Right renal pelvis (tissue), 4 donors: ENCODE results near the gene AGFG2. TPM values are rescaled to one million over a fixed set of nuclear protein-coding genes. Genes with fewer than 3 reads are reported as not detected.
"Not testable (repeated sequence)": the region's sequence is repeated elsewhere in the genome, so short reads cannot be mapped to it uniquely, and the experiment has no call there.

Experiments used
- DNase-seq, 4 donors: peaks; one replicate each; pipeline ENCODE4 v3.0.0-alpha.2; 2013; ENCODE audit warnings: low read depth in 4 of 4, low spot score in 3 of 4, missing footprints in 1 of 4
- polyA plus RNA-seq, 4 donors: library from polyadenylated mRNA; unstranded; fragments of 120-200 nt; gene quantifications; one replicate each; pipeline ENCODE4 v1.2.1, GENCODE V29; 2013; ENCODE audit not compliant: insufficient read length in 4 of 4

AGFG2 gene
- polyA plus RNA-seq, 4 donors = 13.8 to 16.9 (median 14.4) TPM

DNA sequence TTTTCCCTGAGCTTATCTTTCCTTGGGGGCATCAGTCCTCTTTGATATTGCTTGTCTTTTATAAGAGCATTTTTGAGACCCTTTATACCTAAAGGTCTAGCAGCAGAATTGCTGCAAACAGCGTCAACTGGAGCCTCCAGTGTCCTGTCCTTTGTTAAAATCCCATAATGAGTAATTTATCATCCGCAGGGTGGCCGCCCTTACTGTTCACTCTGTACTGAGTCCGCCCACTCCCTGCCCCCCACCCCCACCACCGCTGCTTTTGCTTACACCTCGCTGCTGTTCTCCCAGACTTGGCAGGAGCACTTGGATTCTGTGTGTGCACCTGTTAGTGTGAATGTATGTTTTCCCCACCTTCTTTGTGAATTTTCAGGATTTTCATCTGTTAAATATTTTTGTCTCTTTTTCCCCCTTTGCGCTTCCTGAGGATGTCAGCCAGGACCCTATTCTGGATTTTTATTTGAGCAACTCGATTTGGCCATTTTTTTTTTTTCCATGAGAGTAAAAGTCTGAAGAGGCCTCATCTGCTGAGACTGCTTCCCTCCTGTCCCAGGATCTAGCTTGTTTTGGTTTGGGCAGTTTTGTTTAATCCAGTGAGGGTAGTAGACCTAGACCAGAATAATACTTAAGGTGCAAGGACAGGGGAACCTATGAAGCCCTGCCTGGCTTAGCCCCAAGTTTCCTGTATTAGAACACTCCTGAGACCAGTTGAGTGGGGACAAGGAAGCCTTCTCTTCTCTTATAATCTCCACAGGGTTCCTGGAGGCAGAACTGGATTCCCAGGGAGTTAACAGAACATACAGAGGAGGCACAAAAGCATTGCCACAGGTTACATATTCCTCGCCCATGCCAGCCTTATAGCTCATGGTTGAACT, 8.2 kb downstream of the AGFG2 start:
- no peak for DNase-seq

- DNase-seq = no peak
Observed at GRCh38 chr7:100547872-100548271, 8.9 kb downstream of the AGFG2 start.

- DNase-seq = not testable (repeated sequence)
Observed at GRCh38 chr7:100548446-100548845, 9.4 kb downstream of the AGFG2 start.

GRCh38 chr7:100552532-100552931, 13.5 kb downstream of the AGFG2 start:
- DNase-seq = no peak

DNA sequence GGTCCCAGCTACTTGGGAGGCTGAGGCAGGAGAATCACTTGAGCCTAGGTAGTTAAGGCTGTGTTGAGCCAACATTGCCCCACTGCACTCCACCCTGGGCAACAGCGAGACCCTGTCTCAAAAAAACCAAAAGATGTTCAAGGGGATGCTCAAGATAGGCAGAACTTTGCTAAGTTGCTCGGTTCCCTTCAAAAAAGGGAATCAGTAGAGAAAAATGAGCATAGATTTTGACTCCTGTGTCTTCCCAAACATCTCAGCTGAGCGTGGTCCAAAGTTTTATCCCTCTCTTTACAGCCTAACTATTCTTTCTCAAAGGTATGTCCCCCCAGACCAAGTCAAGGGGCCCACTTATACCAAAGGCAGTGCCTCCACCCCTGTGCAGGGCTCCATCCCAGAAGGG, 14.0 kb downstream of the AGFG2 start:
- no peak for DNase-seq

GRCh38 chr7:100555701-100556100, 16.7 kb downstream of the AGFG2 start:
- no peak for DNase-seq

DNA sequence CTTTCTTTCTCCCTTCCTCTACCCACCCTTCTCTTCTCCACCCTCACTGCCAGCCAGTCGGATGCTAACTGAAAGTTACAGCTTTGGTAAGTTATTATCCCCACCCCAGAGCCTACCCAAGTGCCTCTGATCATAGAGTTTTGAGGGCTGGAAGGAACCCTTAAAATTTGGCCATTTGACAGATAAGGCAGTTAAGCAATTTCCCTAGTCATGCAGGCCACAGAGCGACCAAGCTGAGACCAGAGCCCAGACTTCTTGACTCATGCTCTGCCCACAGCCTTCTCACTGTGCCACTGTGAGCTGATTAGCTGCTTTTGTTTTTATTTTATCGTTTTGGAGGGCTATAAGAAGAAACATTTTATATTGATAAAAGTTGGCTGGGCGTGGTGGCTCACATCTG, 17.5 kb downstream of the AGFG2 start:
- no peak for DNase-seq

GRCh38 chr7:100559127-100559526, 20.1 kb downstream of the AGFG2 start:
- DNase-seq = no peak

GRCh38 chr7:100561491-100562194, 22.6 kb downstream of the AGFG2 start:
- DNase-seq = no peak

DNA sequence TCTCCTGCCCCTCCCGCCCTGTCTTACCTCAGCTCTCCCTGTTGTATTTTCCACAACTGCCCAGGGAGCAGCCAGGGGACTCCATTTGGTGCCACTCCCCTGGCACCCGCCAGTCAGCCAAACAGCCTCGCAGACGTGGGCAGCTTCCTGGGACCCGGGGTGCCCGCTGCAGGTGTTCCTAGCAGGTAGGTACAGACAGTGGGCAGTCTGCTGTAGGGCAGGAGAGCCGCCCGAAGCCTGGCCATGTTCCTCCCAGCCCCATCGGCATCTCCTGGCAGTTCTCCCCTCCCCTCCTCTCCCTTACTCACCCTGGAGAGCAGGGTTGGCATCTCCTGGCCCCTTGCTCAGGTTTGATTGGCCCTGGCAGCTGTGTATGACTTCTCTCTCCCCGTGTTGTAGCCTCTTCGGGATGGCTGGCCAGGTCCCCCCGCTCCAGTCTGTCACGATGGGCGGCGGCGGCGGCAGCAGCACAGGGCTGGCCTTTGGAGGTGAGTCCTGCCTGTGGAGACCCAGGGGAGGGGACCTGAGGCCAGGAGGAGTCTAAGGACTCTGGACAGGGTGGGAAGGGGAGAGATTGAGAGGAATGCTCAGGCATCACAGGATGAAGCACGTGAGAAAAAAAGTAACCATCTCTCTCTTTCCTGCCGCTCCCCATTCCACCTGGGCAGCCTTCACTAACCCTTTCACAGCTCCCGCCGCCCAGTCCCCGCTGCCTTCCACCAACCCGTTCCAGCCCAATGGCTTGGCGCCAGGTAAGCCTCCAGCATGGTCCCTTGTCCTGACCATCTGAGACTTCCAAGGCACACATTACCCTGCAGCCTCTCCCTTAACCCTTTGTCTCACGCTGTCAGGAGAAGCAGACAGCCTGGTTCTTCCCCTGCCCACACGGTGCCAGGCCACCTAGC, 23.4 kb downstream of the AGFG2 start:
- no peak for DNase-seq

DNA sequence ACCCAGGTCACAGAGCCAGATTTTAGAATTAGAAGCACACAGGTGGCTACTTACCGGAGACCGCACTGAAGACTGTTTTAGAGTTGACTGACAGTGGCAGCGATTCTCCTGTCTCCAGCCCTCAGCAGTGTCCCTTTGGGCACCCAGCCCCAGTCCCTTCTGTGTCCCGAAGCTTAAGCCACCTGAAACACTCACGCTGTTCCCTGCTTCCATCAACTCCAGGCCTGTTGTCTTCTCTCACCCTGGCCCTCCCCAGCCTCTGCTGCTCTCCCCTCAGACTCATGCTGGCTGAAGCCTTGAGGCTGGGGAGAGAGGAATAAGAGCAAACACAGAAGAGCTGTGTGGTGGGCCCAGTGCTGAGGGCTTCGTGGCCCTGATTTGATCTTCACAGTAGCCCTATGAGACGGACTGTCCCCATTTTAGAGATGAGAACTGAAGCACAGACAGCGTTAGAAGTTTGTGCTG, 24.1 kb downstream of the AGFG2 start:
- DNase-seq = no peak

DNA sequence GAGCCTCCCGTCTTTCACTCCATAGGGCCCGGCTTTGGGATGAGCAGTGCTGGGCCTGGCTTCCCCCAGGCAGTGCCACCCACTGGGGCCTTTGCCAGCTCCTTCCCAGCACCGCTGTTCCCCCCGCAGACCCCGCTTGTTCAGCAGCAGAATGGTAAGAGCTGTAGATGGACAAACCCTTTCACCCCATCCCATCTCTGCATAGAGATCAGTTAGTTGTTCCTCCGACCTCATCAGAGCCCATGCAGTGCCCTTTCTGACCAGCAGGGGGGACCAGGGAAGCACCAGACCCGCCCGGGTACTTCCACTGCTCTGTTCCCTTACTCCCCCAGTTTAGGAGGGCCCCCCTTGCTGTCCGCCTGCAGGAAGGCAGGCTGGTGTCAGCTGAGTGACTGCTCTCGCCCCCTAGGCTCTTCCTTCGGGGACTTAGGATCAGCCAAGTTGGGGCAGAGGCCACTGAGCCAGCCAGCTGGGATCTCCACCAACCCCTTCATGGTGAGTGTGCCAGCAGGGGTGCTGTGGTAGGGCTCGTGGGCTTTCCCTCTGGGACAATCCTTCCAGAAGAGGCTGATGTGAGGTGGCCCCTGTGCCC, 24.9 kb downstream of the AGFG2 start:
- DNase-seq = no peak

- not testable (repeated sequence) for DNase-seq
Observed at GRCh38 chr7:100564405-100564804, 25.4 kb downstream of the AGFG2 start.

GRCh38 chr7:100565133-100565571, 26.1 kb downstream of the AGFG2 start:
- no peak for DNase-seq

DNA sequence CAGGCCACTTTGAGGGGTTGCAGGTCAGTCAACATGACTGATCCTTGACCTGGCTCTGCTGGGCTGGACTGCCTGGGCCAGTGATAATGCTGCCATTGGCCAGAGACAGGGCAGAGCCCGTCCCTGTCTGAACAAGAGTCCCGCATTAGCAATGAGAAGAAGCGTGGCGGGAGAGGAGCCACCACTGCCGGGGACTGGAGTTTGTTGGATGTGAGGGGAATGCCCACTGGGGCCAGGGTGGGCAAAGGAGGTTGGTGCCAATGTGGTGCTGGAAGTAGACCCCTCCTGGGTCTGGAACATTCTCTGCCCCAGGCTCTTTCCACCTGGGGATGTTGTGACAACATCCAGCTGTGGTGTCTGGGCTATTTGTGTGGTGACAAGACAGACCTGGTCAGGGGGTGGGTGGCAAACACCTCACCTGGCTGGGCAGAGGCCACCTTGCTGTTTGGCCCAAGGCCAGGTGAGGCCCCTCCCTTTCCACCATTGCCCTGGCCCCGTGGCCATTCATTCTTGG, 27.1 kb downstream of the AGFG2 start:
- DNase-seq = no peak

DNA sequence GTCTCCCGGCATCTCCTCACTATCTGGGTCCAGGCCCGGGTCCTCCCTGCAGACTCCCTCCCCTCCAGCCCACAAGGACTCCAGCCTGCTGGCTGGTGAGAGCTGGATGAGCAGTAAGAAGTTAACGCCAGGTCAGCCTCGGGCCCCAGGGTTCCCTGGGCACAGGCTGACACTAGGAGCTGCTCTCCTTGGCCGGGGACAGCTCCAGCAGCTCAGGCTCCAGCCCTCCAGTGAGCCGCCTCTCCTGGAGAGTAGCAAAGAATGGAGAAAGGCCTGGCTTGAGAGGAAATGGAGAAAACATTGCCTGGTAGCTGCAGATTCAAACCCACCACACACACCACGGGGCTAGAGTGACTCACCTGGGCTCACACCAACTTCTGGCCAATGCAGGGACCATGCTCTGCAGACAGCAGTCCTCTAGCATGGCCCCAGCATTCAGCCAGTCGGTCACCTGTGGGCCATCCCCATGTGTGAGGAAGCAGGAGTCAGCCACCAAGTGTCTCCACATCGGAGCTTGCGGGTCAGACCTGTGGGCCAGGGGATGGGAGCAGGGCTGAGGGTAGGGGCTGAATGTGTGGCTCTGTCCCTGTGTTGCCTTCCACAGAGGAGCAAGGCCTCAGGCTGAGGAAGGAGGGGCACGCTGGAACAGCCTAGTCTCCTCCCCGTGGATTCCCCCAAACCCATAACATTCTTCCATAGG, 28.2 kb downstream of the AGFG2 start:
- no peak for DNase-seq

DNA sequence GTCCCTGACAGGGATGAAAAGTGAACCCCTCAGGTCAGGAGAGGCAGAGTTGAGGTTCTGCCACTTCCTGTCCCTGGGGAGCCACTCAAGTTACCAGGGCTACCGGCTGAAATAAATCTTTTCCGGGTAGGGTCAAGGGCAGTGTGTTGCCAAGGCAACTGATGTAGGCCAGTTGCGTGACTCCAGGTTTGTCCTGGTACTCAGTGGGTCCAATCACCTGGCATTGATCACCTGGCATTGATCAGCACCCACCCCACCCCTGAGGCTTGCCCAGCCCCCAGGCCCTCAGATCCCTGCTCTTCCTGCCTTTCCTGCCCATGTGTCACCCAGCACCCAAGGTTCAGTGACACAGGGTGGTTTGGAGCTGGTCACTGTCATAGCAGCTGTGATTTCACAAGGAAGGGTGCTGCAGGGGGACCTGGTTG, 28.8 kb downstream of the AGFG2 start:
- DNase-seq = no peak

DNA sequence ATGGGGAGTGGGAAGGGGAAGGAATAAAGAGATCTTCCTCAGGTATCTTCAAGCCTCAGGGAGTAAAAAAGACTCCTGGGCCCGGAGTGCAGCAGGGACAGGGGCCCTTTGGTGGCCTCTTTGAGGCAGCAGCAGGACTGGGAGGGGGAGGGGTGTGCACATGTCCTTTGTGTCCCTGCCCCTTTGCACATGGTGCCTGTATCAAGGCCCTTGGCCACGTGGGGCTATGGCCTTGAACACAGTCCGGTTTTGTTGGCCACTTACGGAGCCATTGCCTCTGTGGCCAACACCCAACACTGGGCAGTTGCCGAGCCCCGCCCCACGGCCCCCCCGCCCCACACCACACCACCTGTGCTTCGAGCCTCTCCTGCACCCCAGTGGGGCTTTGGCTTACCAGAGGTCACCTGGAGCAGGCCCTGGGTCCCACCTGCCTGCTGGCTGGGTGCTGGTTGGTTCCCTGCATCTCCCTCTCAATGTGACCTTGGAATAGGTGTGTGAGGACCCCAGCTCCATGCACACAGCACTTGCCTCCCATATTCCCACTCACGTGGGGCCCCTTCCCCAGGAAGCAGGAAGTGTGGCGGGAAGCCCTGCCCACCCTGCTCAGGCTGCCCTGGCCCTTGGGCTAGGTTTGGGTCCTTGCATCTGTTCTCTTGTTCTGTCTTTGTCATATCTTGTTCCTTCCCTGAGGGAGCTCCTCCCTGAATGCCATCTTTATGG, 29.3 kb downstream of the AGFG2 start:
- DNase-seq = no peak
